ENCODE measurements around the gene CHRNB2. TPM values are rescaled to one million over a fixed set of nuclear protein-coding genes. Genes with fewer than 3 reads are reported as not detected.

Gene CHRNB2
- total and polyA plus RNA-seq, 2 of the 8 experiments (the other 6 are each of a cell fraction or from before 2014, with no cell fraction given): 3.1 to 4.1 TPM

GRCh38 chr1:154559466-154560044 is 8.0 kb upstream of the CHRNB2 start (continued):
- TF ChIP-seq CTCF (IDR thresholded peaks at IDR 0.05; ENCODE audit: control extremely low read depth in 1 of 3, insufficient read depth in 1 of 3, low read depth in 1 of 3, low read length in 3 of 3) (peak; percentile 84 to 99 (median 87)), E2F6 (IDR thresholded peaks at IDR 0.05) (no peak), TAF1 (IDR thresholded peaks at IDR 0.05; ENCODE audit: low read depth, low read length) (0 out of 2 replicates have a peak, but pooled peaks have one; percentile 0), CHD2 (IDR thresholded peaks at IDR 0.05; ENCODE audit: low read length) (peak; percentile 26; the same call in 1 of the 2 replicates), JUND (IDR thresholded peaks at IDR 0.05; ENCODE audit: low read length) (no peak)

Measured in H1 (cell line).